ENCODE measurements around the gene CSMD2. TPM values are rescaled to one million over a fixed set of nuclear protein-coding genes. Genes with fewer than 3 reads are reported as not detected.

Gene CSMD2
- total and polyA plus RNA-seq, 2 experiments from 2014 or later, result 5.3 to 16.6 TPM

- no peak overlapping the region for H2AFZ ChIP-seq
- no peak overlapping the region for H3K4me3 ChIP-seq
- Mint-ChIP-seq H3K4me1 (peaks cover 4% of the 10 kb centered on the region; the same call in 2 of the 3 replicates), H3K36me3 (ENCODE audit: low read depth) (peaks cover 18% of the 10 kb centered on the region), H3K4me3 (no peak overlapping the region), H3K27me3 (ENCODE audit: insufficient read depth, low read depth, poor library complexity) (peaks cover 1% of the 10 kb centered on the region), H3K27ac (no peak overlapping the region; the same call in 1 of the 2 replicates), H3K9me3 (peaks cover 3% of the 10 kb centered on the region; the same call in 2 of the 3 replicates)
- no peaks in the 10 kb centered on the region for H3K27me3 ChIP-seq (ENCODE audit: insufficient read depth)
- TF ChIP-seq ETS1 (IDR thresholded peaks at IDR 0.05) (no peak), REST (IDR thresholded peaks at IDR 0.05; ENCODE audit: unreplicated experiment) (no peak), POLR2AphosphoS5 (IDR thresholded peaks at IDR 0.05; ENCODE audit: low read depth) (no peak), JUNB (IDR thresholded peaks at IDR 0.05; ENCODE audit: unreplicated experiment) (no peak), ZNF114 (CRISPR knock-in tag; IDR thresholded peaks at IDR 0.05) (no peak), NANOG (IDR thresholded peaks at IDR 0.05; ENCODE audit: borderline replicate concordance) (no peak), CTCF (conservative IDR thresholded peaks at IDR 0.05; ENCODE audit: low read depth in 2 of 2) (no peak), CREB1 (CRISPR knock-in tag; IDR thresholded peaks at IDR 0.05; ENCODE audit: low read depth) (no peak), STAT1 (IDR thresholded peaks at IDR 0.05; ENCODE audit: unreplicated experiment) (no peak), EZH2 (IDR thresholded peaks at IDR 0.05; ENCODE audit: low read depth, unreplicated experiment) (no peak), ZNF462 (CRISPR knock-in tag; IDR thresholded peaks at IDR 0.05) (no peak), EZH2phosphoT487 (IDR thresholded peaks at IDR 0.05; ENCODE audit: unreplicated experiment) (no peak), ZNF331 (CRISPR knock-in tag; IDR thresholded peaks at IDR 0.05; ENCODE audit: low read depth) (no peak)
- H3K4me1 ChIP-seq (ENCODE audit: insufficient read depth), result no peaks in the 10 kb centered on the region
- no peak overlapping the region for H3K4me2 ChIP-seq
- no peaks in the 10 kb centered on the region for H3K36me3 ChIP-seq (ENCODE audit: insufficient read depth)
- H3F3A ChIP-seq (replicated peaks; ENCODE audit: low read depth), result no peaks in the 10 kb centered on the region
- no peaks in the 10 kb centered on the region for H3K79me2 ChIP-seq (replicated peaks; ENCODE audit: insufficient read depth)
- no peak for DNase-seq (ENCODE audit: low spot score)
- H3K27ac ChIP-seq (ENCODE audit: low read depth), result no peak overlapping the region
- ATAC-seq, result no peak
- peaks cover 9% of the 10 kb centered on the region for H3K9me2 ChIP-seq (ENCODE audit: insufficient read depth)
- H4K20me1 ChIP-seq (replicated peaks; ENCODE audit: insufficient read depth), result no peaks in the 10 kb centered on the region; the same call in 1 of the 2 replicates
Measured at GRCh38 chr1:33876970-33877650, 287.9 kb downstream of the CSMD2 start.
